Calu3 (cell line): Measurements from ENCODE around the gene WARS2. TPM values are rescaled to one million over a fixed set of nuclear protein-coding genes. Genes with fewer than 3 reads are reported as not detected.

Experiments used
- BruUV-seq: library from RNA; stranded (reverse); fragments of 400-500 nt; replicated peaks from 2 replicates; lab custom pipeline; 2021; lab: Mats Ljungman, UMichigan
- CTCF ChIA-PET: fragments of 300-600 bp; sonication (Branson Sonifier 250); formaldehyde crosslinking; loops from one replicate; lab custom pipeline; 2022; ENCODE audit warnings: antibody characterized with exemption; lab: Charles Lee
- DNase-seq: peaks from one replicate; pipeline ENCODE4 v3.0.0; 2022
- H3K27ac Mint-ChIP-seq: one replicate; pipeline ENCODE4 v1.8.0; 2022; ENCODE audit warnings: mixed read lengths; ENCODE audit not compliant: unreplicated experiment
- H3K27me3 Mint-ChIP-seq: one replicate; pipeline ENCODE4 v1.8.0; 2022; ENCODE audit warnings: mixed read lengths; ENCODE audit not compliant: unreplicated experiment
- H3K36me3 Mint-ChIP-seq: one replicate; pipeline ENCODE4 v1.8.0; 2022; ENCODE audit warnings: mild to moderate bottlenecking, moderate library complexity, mixed read lengths; ENCODE audit not compliant: insufficient read depth, unreplicated experiment
- H3K4me1 Mint-ChIP-seq: one replicate; pipeline ENCODE4 v1.8.0; 2022; ENCODE audit warnings: mild to moderate bottlenecking, low read depth, mixed read lengths; ENCODE audit not compliant: unreplicated experiment
- H3K4me3 Mint-ChIP-seq: one replicate; pipeline ENCODE4 v1.8.0; 2022; ENCODE audit warnings: mild to moderate bottlenecking, low read depth, moderate library complexity, mixed read lengths; ENCODE audit not compliant: unreplicated experiment
- H3K9me3 Mint-ChIP-seq: one replicate; pipeline ENCODE4 v1.8.0; 2022; ENCODE audit warnings: low read depth, mixed read lengths; ENCODE audit not compliant: unreplicated experiment
- CTCF ChIP-seq: fragments of 200-600 bp; IDR thresholded peaks from one replicate; pipeline ENCODE4 v1.8.0; 2022; ENCODE audit warnings: antibody characterized with exemption; ENCODE audit not compliant: unreplicated experiment
- intact Hi-C: fragments of 100-400 bp; cut with micrococcal nuclease; formaldehyde crosslinking; loops from one replicate; pipeline ENCODE4 v1.10.0; 2022; ENCODE audit not compliant: unreplicated experiment
- total RNA-seq: library from RNA; stranded (reverse); gene quantifications from 2 replicates; pipeline ENCODE4 v1.2.3, GENCODE V29; 2022

The WARS2 gene
- total RNA-seq, 1 experiment from 2014 or later, result 7.8 TPM

GRCh38 chr1:119102051-119102450 lies 38.4 kb downstream of the WARS2 start:
- no peaks in the 10 kb centered on the region for H3K4me1 Mint-ChIP-seq
- intact Hi-C loops, result no loop called here
- no peak overlapping the region for H3K27ac Mint-ChIP-seq
- no peaks in the 10 kb centered on the region for H3K36me3 Mint-ChIP-seq
- DNase-seq, result no peak
- CTCF ChIA-PET, result interaction anchor here (0.6 kb wide), 1 partner anchor 114 kb away, joined by 3 read pairs; no protein-coding TSS in a partner anchor
- H3K9me3 Mint-ChIP-seq, result no peaks in the 10 kb centered on the region
- no peak overlapping the region for H3K4me3 Mint-ChIP-seq
- BruUV-seq, result no TSS peak
- no peaks in the 10 kb centered on the region for H3K27me3 Mint-ChIP-seq
- TF ChIP-seq CTCF, result no peak

- Mint-ChIP-seq H3K4me3 (no peak overlapping the region), H3K9me3 (no peaks in the 10 kb centered on the region), H3K27me3 (no peaks in the 10 kb centered on the region), H3K27ac (no peak overlapping the region), H3K4me1 (no peaks in the 10 kb centered on the region), H3K36me3 (no peaks in the 10 kb centered on the region)
- no peak for TF ChIP-seq CTCF
- DNase-seq, result no peak
- BruUV-seq, result no TSS peak
- CTCF ChIA-PET, result no interaction called here
- intact Hi-C loops, result no loop called here
Observed at GRCh38 chr1:119101563-119101962, 38.9 kb downstream of the WARS2 start.

- DNase-seq, result no peak
- intact Hi-C loops, result no loop called here
- Mint-ChIP-seq H3K27ac (no peak overlapping the region), H3K36me3 (no peaks in the 10 kb centered on the region), H3K4me3 (no peak overlapping the region), H3K9me3 (no peaks in the 10 kb centered on the region), H3K4me1 (no peaks in the 10 kb centered on the region), H3K27me3 (no peaks in the 10 kb centered on the region)
- CTCF ChIA-PET, result no interaction called here
- no peak for TF ChIP-seq CTCF
- BruUV-seq, result no TSS peak
Observed at GRCh38 chr1:119099775-119100174, 40.7 kb downstream of the WARS2 start.

GRCh38 chr1:119097380-119097779 lies 43.1 kb downstream of the WARS2 start:
- H3K27me3 Mint-ChIP-seq, result no peaks in the 10 kb centered on the region
- TF ChIP-seq CTCF, result no peak
- H3K27ac Mint-ChIP-seq, result no peak overlapping the region
- no TSS peak for BruUV-seq
- H3K9me3 Mint-ChIP-seq, result no peaks in the 10 kb centered on the region
- no peaks in the 10 kb centered on the region for H3K4me1 Mint-ChIP-seq
- DNase-seq, result no peak
- no peak overlapping the region for H3K4me3 Mint-ChIP-seq
- H3K36me3 Mint-ChIP-seq, result no peaks in the 10 kb centered on the region
- intact Hi-C loops, result no loop called here
- CTCF ChIA-PET, result no interaction called here
